ENCODE results near the gene UTP11.

DNA sequence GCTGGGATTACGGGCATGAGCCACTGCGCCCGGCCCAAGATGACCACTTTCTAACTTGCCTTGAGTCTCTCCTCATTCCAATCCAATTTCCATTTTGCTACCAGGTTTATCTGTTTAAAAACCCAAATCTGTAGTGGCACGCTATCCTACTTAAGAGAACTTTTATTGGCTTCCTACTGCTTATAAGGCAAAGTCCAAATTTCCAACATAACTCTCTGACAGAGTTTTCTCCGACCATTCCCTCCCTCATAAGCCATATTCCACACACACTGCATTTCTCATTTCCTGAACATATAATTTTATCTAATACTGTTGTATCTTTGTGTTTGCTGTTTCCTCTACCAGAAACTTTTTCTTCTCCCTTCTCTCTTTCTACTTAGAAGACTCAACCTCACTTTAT lies 38.0 kb upstream of the UTP11 start:
- TF ChIP-seq, protein P1, sequence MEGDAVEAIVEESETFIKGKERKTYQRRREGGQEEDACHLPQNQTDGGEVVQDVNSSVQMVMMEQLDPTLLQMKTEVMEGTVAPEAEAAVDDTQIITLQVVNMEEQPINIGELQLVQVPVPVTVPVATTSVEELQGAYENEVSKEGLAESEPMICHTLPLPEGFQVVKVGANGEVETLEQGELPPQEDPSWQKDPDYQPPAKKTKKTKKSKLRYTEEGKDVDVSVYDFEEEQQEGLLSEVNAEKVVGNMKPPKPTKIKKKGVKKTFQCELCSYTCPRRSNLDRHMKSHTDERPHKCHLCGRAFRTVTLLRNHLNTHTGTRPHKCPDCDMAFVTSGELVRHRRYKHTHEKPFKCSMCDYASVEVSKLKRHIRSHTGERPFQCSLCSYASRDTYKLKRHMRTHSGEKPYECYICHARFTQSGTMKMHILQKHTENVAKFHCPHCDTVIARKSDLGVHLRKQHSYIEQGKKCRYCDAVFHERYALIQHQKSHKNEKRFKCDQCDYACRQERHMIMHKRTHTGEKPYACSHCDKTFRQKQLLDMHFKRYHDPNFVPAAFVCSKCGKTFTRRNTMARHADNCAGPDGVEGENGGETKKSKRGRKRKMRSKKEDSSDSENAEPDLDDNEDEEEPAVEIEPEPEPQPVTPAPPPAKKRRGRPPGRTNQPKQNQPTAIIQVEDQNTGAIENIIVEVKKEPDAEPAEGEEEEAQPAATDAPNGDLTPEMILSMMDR (IDR thresholded peaks at IDR 0.05): no peak
- no peak for TF ChIP-seq POLR2A (IDR thresholded peaks at IDR 0.05)
